Cardiac fibroblast (primary cell): Measurements from ENCODE around the gene PA2G4.

Experiments
- DNase-seq, 2 donors: peaks; one replicate each; pipeline versions ENCODE4 v3.0.0 to v3.0.0-alpha.2; 2010; ENCODE audit warnings: low read depth in 2 of 2
- H3K4me3 ChIP-seq, 2 donors: replicated peaks in 1 of 2; 1 replicate in 1 of 2; 2 replicates in 1 of 2; pipeline ENCODE4 v1.5.1; 2011; ENCODE audit warnings: low read depth in 2 of 2, low read length in 2 of 2, mild to moderate bottlenecking in 2 of 2, moderate library complexity in 1 of 2
- CTCF ChIP-seq: IDR thresholded peaks from one replicate; pipeline ENCODE4 v1.5.1; 2011; ENCODE audit warnings: low read depth, mild to moderate bottlenecking, low read length, inconsistent platforms

The PA2G4 gene

GRCh38 chr12:56101045-56101444 is 3.3 kb upstream of the PA2G4 start:
- TF ChIP-seq CTCF = no peak
- H3K4me3 ChIP-seq = no peak overlapping the region
- DNase-seq = no peak

DNA sequence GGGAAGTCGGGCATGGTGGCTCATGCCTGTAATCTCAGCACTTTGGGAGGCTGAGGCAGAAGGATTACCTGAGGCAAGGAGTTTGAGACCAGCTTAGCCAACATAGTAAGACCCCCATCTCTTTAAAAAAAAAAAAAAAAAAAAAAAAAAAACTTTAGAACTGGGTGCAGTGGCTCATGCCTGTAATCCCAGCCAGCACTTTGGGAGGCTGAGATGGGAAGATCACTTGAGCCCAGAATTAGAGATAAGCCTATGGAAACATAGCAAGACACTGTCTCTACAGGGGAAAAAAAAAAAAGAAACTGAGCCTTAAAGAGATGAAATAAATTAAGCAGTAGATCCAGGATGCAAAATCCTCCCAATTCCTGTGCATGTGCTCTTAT is 1.7 kb upstream of the PA2G4 start:
- no peak overlapping the region for H3K4me3 ChIP-seq
- TF ChIP-seq CTCF = no peak
- no peak for DNase-seq

- peak overlapping the region in 1 of 2 donors; percentile 94 for H3K4me3 ChIP-seq
- DNase-seq = no peak
- no peak for TF ChIP-seq CTCF
These were observed 1.2 kb upstream of the PA2G4 start for GRCh38 chr12:56103066-56103711.

DNA sequence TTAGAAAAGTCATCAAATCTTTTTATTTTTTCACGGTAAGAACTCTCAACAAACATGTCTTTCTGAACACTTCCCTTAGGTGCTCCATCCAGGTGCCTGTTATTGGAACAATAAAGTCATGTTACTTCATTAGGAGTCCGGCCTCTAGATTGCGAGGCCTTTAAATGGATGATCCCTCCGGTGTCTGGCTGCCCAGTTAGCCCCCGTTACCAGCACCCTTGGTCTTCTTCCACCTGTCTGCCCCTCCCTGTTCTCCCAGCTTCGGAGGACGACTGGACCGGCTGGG is 593 bp upstream of the PA2G4 start:
- H3K4me3 ChIP-seq = peak overlapping the region; percentile 93 to 94
- DNase-seq = no peak
- TF ChIP-seq CTCF = no peak

DNA sequence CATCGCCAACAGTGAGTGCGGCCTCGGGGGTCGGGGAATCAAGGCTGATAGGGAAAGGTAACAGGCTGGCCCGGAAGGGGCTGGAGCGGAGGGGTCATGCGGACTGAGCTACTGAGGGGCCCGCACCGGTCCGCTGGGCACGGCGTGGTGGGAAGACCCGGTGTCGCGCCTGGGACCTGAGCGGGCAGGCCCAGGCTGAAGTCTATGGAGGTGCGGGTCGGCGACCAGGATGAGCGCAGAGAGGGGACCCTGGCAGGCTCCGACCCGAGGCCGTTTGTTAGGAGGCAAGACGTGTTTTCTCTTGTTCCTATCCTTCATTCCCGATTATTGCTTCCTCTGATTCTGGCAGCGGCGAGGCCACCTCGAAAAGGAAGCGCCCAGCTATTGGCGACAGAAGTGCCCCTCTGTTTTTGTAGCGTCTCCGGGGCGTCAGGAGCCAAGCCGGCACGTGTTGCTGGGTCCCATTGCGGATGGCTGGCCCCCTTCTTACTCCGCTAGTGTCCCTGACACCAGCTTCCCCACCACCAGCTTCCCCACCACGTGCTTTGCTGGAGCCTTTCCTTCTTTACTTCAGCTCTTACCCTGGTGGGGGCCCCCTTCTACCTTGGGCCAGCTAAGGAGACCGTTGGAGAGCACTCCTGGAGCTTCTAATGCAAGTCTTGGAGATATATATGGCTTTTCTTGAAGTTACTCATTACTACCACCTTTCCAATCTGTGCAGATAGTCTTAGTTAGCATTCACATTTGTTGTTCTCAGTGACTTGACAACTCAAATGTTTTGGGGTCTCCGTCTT is 653 bp downstream of the PA2G4 start:
- DNase-seq = peak in 1 of 2 donors; percentile 29
- H3K4me3 ChIP-seq = peak overlapping the region; percentile 93 to 94
- TF ChIP-seq CTCF = no peak

DNA sequence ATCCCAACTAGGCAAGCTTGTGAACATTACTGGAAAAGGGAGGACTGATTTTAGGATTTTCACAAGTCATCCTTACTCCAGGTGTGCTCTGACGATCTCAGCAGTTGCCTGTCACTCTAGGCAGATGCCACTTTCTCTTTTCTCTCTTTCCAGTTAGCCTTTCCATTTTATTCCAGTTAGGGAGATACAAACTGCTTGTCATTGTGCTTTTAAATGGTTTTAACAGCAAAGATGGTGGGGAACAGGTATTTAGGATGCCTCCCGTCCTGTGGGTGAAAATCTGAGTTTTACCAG is 1.2 kb downstream of the PA2G4 start:
- H3K4me3 ChIP-seq = peak overlapping the region; percentile 93 to 94
- DNase-seq = no peak
- no peak for TF ChIP-seq CTCF

DNA sequence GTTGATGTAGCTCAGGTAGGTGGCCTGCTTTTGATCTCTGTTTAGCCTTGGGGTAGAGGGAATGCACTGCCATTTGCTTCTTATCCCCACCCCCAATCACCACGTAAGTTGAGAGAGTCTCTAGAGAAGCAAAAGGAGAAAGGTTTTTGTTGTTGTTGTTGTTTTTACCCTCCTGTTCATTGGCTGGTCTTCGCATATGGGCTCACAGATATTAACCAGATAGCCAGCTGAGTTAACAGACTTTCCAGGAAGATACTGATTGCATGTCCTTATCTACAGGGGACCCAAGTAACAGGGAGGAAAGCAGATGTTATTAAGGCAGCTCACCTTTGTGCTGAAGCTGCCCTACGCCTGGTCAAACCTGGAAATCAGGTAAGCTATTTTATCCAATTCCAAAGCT is 2.9 kb downstream of the PA2G4 start:
- no peak for TF ChIP-seq CTCF
- H3K4me3 ChIP-seq = no peak overlapping the region
- DNase-seq = no peak
